Common myeloid progenitor, CD34-positive (primary cell): Measurements from ENCODE around the gene RNF141.
A peak's percentile ranks its signal among the peaks of the same experiment; 100 is the strongest.

Experiments used
- CTCF ChIA-PET: fragments of 350-600 bp; sonication (Branson Sonifier 250); formaldehyde crosslinking; loops from one replicate; lab custom pipeline; 2021; ENCODE audit warnings: antibody characterized with exemption; lab: Charles Lee
- POLR2A ChIA-PET: fragments of 350-600 bp; sonication (Branson Sonifier 250); formaldehyde crosslinking; loops from one replicate; lab custom pipeline; 2021; ENCODE audit warnings: antibody characterized with exemption; lab: Charles Lee
- DNase-seq, 3 donors: peaks; one replicate each; pipeline versions ENCODE4 v3.0.0 to v3.0.0-alpha.2; 2013
- H3K27ac ChIP-seq, 2 experiments: 1 replicate in 1 of 2; 2 replicates in 1 of 2; pipeline ENCODE4 v1.7.0; 2013; ENCODE audit warnings: inconsistent platforms in 2 of 2, low read length in 2 of 2, mild to moderate bottlenecking in 2 of 2, low read depth in 1 of 2, moderate library complexity in 1 of 2; ENCODE audit not compliant: severe bottlenecking in 2 of 2, insufficient read depth in 1 of 2, poor library complexity in 1 of 2
- H3K27me3 ChIP-seq, 5 experiments: replicated peaks in 2 of 5; 1 replicate in 3 of 5; 2 replicates in 2 of 5; pipeline versions ENCODE4 v1.6.1 to v1.7.0; 2013; ENCODE audit warnings: low read length in 4 of 5, mild to moderate bottlenecking in 2 of 5, moderate library complexity in 2 of 5, inconsistent platforms in 1 of 5; ENCODE audit not compliant: insufficient read depth in 5 of 5, control insufficient read depth in 4 of 5
- H3K36me3 ChIP-seq, 4 experiments: 1 replicate in 2 of 4; 2 replicates in 2 of 4; pipeline versions ENCODE4 v1.6.1 to v1.7.0; 2013; ENCODE audit warnings: low read length in 3 of 4, control low read depth in 1 of 4, mild to moderate bottlenecking in 1 of 4; ENCODE audit not compliant: control insufficient read depth in 4 of 4, insufficient read depth in 4 of 4
- H3K4me1 ChIP-seq, 4 experiments: 1 replicate in 3 of 4; 2 replicates in 1 of 4; pipeline versions ENCODE4 v1.6.1 to v1.7.1; 2013; ENCODE audit warnings: low read length in 3 of 4, mild to moderate bottlenecking in 3 of 4, control low read depth in 1 of 4, inconsistent platforms in 1 of 4, moderate library complexity in 1 of 4; ENCODE audit not compliant: control insufficient read depth in 4 of 4, insufficient read depth in 4 of 4; ENCODE audit errors: control extremely low read depth in 1 of 4
- H3K4me3 ChIP-seq, 7 experiments: 1 replicate in 4 of 7; 2 replicates in 3 of 7; pipeline versions ENCODE4 v1.5.1 to v1.7.0; 2013; ENCODE audit warnings: mild to moderate bottlenecking in 7 of 7, low read length in 6 of 7, moderate library complexity in 6 of 7, inconsistent platforms in 2 of 7, low read depth in 2 of 7, control low read depth in 1 of 7; ENCODE audit not compliant: insufficient read depth in 4 of 7, control insufficient read depth in 1 of 7; ENCODE audit errors: extremely low read depth in 1 of 7
- H3K9me3 ChIP-seq, 5 experiments: 1 replicate in 4 of 5; 2 replicates in 1 of 5; pipeline versions ENCODE4 v1.6.1 to v1.7.1; 2013; ENCODE audit warnings: low read length in 4 of 5, mild to moderate bottlenecking in 2 of 5, inconsistent platforms in 1 of 5, low read depth in 1 of 5, moderate library complexity in 1 of 5; ENCODE audit not compliant: control insufficient read depth in 4 of 5, insufficient read depth in 2 of 5; ENCODE audit errors: control extremely low read depth in 1 of 5
- WGBS: methylation state at CpG from one replicate; pipeline ENCODE4 v1.1.5; 2013; ENCODE audit not compliant: insufficient coverage; 5-methylcytosine and 5-hydroxymethylcytosine counted together

The RNF141 gene

GRCh38 chr11:10551290-10551592 is 10.3 kb upstream of the RNF141 start:
- no peaks in the 10 kb centered on the region for H3K36me3 ChIP-seq
- no peak for DNase-seq
- no peaks in the 10 kb centered on the region for H3K4me1 ChIP-seq
- H3K27me3 ChIP-seq = no peaks in the 10 kb centered on the region
- 75% methylated on average over 3 of the region's 4 CpGs for WGBS
- no peak overlapping the region for H3K27ac ChIP-seq
- ChIA-PET POLR2A (no interaction called here), CTCF (interaction anchor here (1.3 to 2.5 kb wide), 3 partner anchors 10 to 187 kb away, joined by 3 to 7 read pairs (median 4); partner anchors contain the start of gene RNF141)
- no peak overlapping the region for H3K4me3 ChIP-seq
- peaks cover 0 to 4% (median 3%) of the 10 kb centered on the region in 5 experiments for H3K9me3 ChIP-seq

GRCh38 chr11:10550503-10551289 is 9.7 kb upstream of the RNF141 start:
- H3K36me3 ChIP-seq = no peaks in the 10 kb centered on the region
- no peak overlapping the region for H3K4me3 ChIP-seq
- peaks cover 0 to 2% (median under 1%) of the 10 kb centered on the region in 4 experiments for H3K4me1 ChIP-seq
- H3K9me3 ChIP-seq = peaks cover 0 to 4% (median 3%) of the 10 kb centered on the region in 5 experiments
- ChIA-PET POLR2A (no interaction called here), CTCF (interaction anchor here (1.3 to 2.5 kb wide), 2 partner anchors 10 to 187 kb away, joined by 3 to 7 read pairs; partner anchors contain the start of gene RNF141)
- WGBS = 85% methylated on average over 2 of the region's 3 CpGs
- H3K27me3 ChIP-seq = no peaks in the 10 kb centered on the region
- no peak overlapping the region for H3K27ac ChIP-seq
- DNase-seq = no peak

- 53% methylated on average over 4 of the region's 7 CpGs for WGBS
- POLR2A ChIA-PET = no interaction called here
These were observed 3.8 kb upstream of the RNF141 start for GRCh38 chr11:10544491-10545465.

GRCh38 chr11:10543782-10544181 is 2.8 kb upstream of the RNF141 start:
- Histone ChIP-seq H3K4me3 (no peak overlapping the region), H3K4me1 (peaks cover 12 to 26% (median 18%) of the 10 kb centered on the region in 4 experiments), H3K27me3 (no peaks in the 10 kb centered on the region), H3K9me3 (peaks cover 0 to 11% (median 3%) of the 10 kb centered on the region in 5 experiments), H3K27ac (no peak overlapping the region), H3K36me3 (no peaks in the 10 kb centered on the region)
- WGBS = 98% methylated on average over 4 of the region's 14 CpGs
- ChIA-PET POLR2A (no interaction called here), CTCF (interaction anchor here (0.7 to 1.6 kb wide), 6 partner anchors 9 to 142 kb away, joined by 3 to 6 read pairs (median 3); no protein-coding TSS in a partner anchor)
- no peak for DNase-seq

More at GRCh38 chr11:10544491-10545465, 3.8 kb upstream of the RNF141 start:
- peak; percentile 39 to 91 (median 88) for DNase-seq
- H3K27me3 ChIP-seq = no peaks in the 10 kb centered on the region
- CTCF ChIA-PET = interaction anchor here (0.7 to 1.6 kb wide), 9 partner anchors 10 to 143 kb away, joined by 3 to 6 read pairs (median 3); no protein-coding TSS in a partner anchor
- H3K27ac ChIP-seq = peak overlapping the region in 1 of 2 experiments; percentile 4
- peaks cover 0 to 11% (median 3%) of the 10 kb centered on the region in 5 experiments for H3K9me3 ChIP-seq
- peak overlapping the region in 1 of 7 experiments; percentile 16 for H3K4me3 ChIP-seq
- H3K4me1 ChIP-seq = peaks cover 10 to 24% (median 17%) of the 10 kb centered on the region in 4 experiments
- H3K36me3 ChIP-seq = no peaks in the 10 kb centered on the region

DNA sequence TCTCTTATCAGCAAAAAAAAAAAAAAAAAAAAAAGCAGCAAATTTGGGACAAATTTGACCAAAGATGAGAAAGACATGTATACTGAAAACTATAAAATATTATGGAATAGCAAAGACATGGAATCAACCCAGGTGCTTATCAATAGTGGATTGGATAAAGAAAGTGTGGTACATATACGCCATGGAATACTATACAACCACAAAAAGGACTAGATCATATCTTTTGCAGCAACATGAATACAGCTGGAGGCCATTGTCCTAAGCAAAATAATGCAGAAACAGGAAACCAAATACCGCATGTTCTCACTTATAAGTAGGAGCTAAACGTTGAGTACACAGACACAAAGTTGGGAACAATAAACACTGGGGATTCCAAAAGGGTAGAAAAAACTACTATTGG is 1.8 kb upstream of the RNF141 start:
- DNase-seq = no peak
- WGBS = 90% methylated on average over 2 of the region's 3 CpGs
- Histone ChIP-seq H3K4me3 (no peak overlapping the region), H3K27me3 (no peaks in the 10 kb centered on the region), H3K27ac (no peak overlapping the region), H3K36me3 (peaks cover 0 to 2% (median 0%) of the 10 kb centered on the region in 4 experiments), H3K4me1 (peaks cover 12 to 26% (median 18%) of the 10 kb centered on the region in 4 experiments), H3K9me3 (peaks cover 0 to 11% (median 3%) of the 10 kb centered on the region in 5 experiments)
- CTCF ChIA-PET = interaction anchor here (0.6 to 4.0 kb wide), 8 partner anchors 18 to 194 kb away, joined by 3 to 15 read pairs (median 5); no protein-coding TSS in a partner anchor
- POLR2A ChIA-PET = no interaction called here

DNA sequence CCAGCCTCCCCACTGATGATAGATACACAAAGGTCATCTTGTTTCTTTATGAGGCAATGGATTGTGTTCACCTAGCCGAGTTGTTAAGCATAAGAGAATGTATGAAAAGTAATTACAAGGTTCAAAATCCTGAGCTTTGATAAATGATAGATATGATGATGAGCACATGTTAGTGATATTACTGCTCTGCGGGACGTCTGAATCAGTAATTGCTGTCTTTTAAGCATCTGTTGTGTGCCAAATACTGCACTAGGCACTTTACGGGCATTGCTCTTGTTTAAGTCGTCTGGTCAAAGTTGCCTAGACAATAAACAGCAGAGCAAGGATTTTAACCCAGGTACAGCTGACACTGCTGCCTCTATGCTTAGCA is 559 bp upstream of the RNF141 start:
- ChIA-PET POLR2A (no interaction called here), CTCF (interaction anchor here (0.6 to 4.0 kb wide), 30 partner anchors 9 to 199 kb away, joined by 3 to 15 read pairs (median 5); no protein-coding TSS in a partner anchor)
- peak overlapping the region; percentile 75 to 94 (median 87) for H3K4me3 ChIP-seq
- peaks cover 0 to 11% (median 3%) of the 10 kb centered on the region in 5 experiments for H3K9me3 ChIP-seq
- no peak for DNase-seq
- 77% methylated on average over 5 of the region's 5 CpGs for WGBS
- peaks cover 0 to 2% (median 0%) of the 10 kb centered on the region in 4 experiments for H3K36me3 ChIP-seq
- no peaks in the 10 kb centered on the region for H3K27me3 ChIP-seq
- H3K27ac ChIP-seq = peak overlapping the region; percentile 66 to 87
- H3K4me1 ChIP-seq = peaks cover 12 to 30% (median 21%) of the 10 kb centered on the region in 4 experiments
